ENCODE data around the gene PI4K2B.

DNA sequence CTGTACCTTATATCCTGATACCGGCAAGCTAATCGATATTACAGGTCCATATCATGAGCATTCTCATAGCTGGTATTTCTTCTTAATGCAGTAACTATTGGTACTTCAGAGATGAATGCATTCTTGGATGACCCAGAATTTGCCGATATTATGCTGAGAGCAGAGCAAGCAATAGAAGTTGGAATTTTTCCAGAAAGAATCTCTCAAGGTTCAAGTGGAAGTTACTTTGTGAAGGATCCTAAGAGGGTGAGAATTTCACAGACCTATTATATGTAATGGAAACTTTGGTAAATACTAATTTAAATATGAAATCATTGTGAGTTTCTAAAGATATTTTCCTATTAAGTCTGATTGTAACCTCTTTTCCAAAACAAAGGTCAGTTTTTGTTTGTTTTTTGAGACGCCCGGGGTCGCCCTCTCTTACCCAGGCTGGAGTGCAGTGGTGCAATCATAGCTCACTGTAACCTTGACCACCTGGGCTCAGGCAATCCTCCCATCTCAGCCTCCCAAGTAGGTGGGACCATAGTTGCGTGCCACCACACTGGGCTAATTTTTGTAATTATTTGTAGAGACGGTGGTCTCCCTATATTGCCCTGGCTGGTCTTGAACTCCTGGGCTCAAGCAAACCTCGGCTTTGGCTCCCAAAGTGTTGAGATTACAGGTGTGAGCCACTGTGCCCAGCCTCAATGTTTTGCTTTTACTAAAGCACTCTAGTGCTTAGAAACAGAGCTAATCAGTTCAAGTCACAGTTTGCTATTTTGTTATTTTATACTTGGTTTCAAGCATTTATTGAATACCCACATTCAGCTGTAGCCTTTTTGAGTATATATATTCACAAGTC is 18.6 kb downstream of the PI4K2B start:
- no peak for TF ChIP-seq POLR2A (IDR thresholded peaks at IDR 0.05)
- TF ChIP-seq, protein P1, sequence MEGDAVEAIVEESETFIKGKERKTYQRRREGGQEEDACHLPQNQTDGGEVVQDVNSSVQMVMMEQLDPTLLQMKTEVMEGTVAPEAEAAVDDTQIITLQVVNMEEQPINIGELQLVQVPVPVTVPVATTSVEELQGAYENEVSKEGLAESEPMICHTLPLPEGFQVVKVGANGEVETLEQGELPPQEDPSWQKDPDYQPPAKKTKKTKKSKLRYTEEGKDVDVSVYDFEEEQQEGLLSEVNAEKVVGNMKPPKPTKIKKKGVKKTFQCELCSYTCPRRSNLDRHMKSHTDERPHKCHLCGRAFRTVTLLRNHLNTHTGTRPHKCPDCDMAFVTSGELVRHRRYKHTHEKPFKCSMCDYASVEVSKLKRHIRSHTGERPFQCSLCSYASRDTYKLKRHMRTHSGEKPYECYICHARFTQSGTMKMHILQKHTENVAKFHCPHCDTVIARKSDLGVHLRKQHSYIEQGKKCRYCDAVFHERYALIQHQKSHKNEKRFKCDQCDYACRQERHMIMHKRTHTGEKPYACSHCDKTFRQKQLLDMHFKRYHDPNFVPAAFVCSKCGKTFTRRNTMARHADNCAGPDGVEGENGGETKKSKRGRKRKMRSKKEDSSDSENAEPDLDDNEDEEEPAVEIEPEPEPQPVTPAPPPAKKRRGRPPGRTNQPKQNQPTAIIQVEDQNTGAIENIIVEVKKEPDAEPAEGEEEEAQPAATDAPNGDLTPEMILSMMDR (IDR thresholded peaks at IDR 0.05): no peak
